ENCODE data around the gene IFI27L2.

Gene IFI27L2

DNA sequence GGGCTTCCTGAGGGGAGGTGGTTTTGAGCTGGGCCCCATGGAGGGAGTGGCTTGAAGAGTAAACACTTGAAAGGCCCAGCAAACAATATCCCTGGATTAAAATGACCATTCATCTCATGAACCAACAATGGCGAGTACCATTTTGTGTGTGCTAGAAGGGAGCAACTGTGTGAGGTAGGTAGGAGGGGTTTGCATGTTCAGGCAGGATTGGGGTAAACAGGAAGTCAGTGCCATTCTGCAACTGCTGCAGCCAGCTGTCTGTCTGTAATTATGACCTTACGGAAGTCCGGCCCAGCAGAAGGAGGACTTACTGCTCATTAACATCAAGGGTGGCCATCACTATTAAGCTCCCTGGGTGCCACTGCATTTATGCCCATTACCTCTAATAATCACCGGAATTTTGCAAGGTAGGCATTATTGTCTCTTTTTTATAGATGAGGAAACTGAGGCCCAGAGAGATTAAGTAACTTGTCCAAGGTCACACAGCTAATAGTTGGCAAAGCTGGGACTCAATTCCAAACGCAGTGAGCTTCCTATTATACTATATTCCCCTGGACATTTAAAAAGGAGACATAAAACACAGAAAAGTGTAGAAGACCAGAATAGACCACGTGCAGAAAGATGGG is 16.6 kb upstream of the IFI27L2 start:
- no peak for DNase-seq

DNA sequence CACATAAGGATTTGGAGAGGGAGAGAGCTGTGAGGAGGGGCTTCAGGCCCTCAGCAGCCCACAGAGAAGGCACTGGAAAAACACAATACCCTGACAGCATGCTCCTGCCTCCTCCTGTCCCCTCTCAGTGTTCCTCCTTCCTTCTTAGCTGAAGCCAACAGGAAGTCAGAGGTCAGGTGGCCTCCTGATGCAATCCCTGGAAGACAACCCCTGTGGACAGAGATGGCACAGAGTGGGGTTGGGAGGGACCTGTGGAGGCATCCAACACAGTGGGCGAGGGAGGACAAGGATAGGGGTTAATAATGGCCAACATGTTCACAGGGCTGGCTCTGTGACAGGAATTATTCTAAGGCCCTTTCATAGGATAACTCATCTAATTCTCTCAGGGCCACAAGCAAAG is 15.4 kb upstream of the IFI27L2 start:
- DNase-seq = no peak

DNA sequence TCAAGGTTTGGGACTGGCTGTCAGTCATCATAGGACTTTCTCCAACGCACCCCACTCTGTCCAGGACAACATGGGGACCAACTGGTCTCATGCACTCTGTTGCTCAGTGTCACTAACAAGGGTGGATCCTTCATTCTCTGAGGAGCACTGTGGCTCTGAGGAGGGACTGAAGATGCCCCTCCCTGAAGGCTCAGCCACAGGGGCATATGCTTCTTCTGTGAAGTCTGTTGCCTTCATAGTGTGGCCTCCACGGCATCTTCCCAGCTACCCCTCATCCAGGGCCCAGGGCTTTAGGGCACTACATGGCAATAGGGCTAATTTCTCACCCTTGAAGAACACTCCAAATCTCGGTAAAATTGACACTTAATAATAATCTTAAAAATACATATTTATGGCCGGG is 14.3 kb upstream of the IFI27L2 start:
- no peak for DNase-seq

DNA sequence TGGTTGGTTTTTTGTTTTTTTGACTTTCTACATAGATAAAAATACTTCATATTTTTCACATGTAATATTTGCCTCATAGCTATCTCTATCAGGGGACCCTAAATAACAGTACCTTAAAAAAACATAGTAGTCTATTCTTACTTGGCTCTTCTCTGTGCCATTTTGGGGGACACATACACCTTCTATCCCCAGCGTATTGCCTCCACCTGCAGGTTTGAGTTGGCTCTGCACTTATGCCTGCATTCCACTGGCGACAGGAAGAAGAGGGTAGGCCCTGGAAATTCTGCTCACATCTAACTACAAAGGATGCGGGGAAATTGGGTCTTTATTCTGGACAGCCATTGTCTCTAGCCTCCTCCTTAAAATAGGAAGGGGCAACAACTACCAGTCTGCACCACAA is 13.8 kb upstream of the IFI27L2 start:
- DNase-seq = no peak

DNA sequence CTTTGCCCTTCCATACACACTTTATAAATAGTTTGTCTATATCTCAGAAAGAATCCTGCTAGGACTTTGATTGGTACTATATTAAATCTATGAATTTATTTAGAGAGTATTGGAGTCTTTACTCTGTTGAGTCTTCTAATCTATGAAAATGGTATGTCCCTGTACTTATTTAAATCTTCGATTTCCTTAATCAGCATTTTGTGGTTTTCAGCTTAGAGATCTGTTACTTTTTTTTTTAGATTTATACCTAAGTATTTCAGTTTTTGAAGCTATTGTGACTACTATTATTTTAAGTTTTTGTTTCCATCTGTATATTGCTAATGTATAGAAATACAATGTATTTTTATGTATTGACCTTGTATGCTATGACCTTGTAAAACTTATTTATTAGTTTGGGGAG is 13.4 kb upstream of the IFI27L2 start:
- DNase-seq = no peak

DNA sequence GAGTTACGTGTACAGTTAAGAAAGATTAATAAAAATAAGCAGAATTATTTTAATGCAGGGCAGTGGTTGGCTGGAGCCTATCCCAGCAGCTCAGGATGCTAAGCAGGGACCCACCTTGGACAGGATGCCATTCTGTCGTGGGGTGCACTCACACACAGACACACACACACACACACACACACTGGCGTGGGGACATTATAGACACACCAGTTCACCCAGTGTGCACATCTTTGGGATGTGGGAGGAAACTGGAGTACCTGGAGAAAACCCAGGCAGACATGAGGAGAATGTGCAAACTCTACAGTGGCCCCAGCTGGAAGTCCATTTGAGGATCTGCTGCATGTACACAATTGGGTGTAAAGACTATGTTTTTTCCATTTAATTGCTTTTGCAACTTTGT is 12.8 kb upstream of the IFI27L2 start:
- DNase-seq = no peak

DNA sequence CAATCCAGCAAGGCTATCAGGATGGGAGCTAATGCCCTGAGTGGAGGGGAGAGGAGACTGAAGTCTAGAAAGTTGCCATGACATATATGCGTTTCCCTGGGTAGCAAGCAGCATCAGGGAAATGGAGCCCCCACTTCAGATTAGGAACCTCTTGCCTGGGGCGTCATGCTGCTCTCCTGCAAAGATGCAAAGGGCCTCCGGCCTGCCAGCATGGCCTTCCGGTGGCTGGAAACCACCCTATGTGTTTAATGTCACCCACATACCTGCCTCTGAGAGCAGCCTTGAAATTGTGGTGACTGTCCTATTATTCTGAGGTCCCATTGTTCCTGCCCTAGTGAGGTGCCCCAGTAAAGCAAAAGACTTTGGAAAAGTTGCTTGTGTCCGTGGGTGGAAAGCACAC is 10.0 kb upstream of the IFI27L2 start:
- DNase-seq = no peak

DNA sequence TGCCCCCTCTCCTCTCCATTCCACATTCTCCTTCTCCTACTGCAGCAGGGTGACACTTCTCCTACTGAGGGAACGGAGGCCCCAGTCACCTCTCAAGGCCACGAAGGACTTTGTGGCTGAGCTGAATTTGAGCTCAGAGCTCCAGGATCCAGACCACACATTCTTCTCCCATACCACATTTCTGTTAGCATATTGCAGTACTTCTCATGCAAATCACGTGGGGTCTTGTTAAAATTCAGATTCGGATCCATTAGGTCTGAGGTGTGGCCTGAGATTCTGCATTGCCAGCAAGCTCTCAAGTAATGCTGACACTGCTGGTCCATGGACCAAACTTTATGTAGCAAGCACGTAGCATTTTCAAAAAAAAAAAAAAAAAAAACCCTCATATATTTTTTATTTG is 9.6 kb upstream of the IFI27L2 start:
- no peak for DNase-seq

DNA sequence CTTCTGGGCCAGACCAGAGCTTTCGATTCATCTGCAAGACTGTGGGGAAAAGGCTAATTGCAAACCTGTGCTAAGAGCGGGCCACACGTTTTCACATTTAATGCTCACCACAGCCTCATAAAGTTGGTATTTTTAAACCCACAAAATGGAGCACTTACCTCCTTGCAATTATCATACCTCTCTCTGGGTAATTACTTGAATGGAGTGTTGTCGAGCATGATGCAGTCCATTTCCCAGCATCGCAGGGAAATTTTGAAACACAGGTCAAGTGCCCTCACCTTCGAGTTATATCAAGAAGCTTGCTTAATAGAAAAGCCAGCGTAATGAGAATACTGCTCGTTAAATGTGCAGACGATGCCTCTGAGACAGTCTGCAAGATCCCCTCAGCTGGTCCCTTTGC is 8.8 kb upstream of the IFI27L2 start:
- no peak for DNase-seq

DNA sequence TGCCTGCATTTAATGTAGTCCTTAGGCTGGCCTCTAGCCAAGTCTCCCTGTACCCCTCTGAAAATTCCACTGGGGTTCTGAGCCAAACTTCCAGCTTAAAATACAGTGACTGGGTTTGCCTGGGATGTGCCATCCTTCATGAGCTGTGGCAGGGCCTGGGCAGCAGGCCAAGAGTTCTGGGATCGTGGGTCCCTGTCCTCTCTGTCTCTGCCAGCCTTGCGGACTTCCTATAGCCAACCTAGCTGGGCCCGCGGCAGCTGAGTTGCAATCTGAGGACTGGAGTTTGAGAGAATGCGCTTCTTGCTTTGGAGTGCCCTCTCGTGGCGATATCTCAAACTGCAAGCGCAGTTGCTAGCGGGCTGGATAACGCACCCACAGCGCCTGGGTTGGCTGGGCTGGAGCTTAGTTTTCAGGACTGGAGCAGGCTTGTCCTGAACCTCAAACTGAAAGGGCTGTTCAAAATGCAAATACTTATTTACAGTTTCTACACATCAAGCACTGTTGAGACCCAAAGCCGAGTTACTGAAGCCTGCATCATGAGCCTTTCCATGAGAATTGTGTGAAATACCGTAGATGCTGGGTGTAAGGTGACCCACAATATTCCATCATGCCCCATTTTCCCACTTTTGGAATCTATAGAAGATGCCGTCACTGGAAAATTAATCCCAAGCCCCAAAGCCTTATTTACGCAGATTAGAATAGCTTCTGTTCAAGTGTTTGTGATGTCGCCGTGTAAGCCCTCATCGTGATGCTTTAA is 7.3 kb upstream of the IFI27L2 start:
- peak; percentile 76 for DNase-seq

DNA sequence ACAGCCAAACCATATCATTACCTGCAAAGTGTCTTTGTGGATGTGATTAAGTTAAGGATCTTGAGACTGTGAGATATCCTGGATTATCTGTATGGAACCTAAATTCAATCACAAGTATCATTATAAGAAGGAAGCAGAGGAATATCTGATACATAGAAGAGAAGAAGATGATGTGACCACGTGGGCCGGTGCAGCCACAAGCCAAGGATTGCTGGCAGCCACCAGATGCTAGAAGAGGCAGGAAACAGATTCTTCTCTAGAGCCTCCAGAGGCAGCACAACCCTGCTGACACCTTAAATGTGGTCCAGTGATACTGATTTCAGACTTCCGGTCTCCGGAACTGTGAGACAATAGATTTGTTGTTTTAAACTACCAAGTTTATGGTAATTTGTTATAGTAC is 6.1 kb upstream of the IFI27L2 start:
- DNase-seq = no peak

DNA sequence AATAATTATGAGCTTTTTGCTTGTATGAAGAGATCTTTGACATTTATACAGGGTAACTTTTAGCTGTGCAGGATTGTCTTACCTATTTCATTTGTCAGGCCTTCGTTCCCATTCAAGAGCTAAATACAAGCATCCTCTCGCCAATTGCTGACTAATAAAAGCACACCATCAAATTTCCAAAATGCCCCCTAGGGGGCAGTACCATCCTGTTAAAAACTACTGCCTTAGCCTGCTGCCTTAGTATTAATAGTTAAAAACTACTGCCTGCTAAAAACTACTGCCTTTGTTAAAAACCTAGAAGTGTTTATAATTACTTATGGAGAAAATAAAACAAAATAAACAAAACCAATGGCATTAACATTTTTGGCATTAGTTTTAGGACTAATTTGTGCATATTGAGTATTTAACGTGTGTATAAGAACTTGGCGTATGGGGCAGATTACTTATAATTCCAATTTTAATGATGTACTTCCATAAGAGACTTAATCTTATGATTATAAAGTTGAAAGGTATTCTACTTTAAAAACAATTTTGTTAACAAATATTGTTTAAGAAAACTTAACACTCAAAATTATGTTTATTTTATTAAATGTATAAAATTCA is 3.0 kb upstream of the IFI27L2 start:
- DNase-seq = peak; percentile 66

DNA sequence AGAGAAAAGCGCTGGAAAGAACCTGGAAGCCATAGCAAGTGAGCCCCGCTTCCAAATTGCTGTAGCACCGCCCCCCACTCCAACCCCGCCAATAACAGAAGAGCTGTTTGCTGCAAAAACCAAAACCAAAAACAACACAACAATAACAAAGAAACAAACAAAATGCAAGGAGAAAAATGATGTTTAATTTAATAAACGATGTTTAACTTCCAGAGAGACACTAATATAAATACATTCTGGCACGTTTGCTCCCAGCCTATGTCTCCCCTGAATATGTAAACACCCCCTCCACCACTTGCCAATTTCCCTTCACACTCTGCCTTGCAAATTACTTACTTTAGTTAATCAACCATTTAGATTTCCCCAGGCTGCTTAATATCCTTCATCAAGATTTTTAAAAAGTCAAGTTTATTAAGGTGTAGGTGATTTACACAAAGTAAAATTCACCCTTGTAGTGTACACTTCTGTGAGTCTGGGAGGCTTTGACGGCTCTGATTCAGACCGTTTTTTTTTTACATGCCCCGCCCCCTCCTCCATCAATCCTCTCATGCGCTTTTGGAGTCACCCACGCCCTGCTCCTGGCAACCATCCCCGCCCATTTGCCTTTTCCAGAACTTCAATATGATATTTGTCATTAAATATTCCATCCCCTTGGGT is 482 bp upstream of the IFI27L2 start:
- peak; percentile 57 for DNase-seq

DNA sequence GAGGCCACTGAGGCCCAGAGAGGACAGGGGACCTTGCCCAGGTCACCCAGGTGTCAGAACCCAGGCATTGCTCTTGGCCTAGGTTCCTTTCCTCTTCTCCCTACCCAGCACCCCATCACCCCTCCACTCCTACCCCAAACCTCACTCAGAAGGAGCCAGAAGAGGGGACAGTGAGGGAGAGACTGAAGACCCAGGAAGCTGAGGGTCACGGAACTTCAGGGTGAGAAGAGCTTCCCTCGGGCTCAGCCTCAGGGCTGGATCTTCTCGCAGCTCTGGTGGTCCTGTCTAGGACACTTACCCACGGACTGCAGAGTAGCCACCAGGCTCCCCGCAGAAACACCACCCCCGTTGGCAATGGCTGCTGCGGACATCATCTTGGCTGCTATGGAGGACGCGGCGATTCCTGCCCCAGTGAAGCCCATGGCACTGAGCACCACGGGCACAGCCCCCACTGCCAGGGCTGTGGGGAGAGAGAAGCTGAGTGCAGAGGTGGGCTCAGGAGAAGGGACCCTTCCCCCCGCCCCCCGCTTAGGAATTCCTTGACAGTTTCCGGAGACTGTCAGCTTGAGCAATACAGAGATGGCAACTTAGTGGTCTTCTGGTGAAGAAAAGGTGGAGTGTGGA is 1.1 kb downstream of the IFI27L2 start:
- no peak for DNase-seq

DNA sequence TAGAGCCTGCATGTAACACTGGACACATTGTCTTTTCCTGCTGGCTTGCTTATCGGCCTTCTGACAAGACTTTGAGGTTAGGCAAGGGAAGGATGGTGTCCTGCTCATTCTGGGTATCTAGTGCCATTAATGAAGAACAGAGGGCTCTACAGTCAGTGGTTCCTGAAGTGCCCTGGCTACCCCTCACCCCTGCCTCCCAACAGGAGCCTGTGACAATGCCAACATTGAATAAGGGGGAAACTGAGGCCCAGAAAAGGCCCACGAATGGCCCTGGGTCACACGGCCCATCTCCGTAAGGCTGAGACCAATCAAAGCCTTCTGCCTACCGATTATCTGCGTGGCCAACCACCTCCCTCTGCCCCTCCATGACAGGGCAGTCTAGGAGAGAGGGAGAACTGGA is 2.1 kb downstream of the IFI27L2 start:
- no peak for DNase-seq

DNA sequence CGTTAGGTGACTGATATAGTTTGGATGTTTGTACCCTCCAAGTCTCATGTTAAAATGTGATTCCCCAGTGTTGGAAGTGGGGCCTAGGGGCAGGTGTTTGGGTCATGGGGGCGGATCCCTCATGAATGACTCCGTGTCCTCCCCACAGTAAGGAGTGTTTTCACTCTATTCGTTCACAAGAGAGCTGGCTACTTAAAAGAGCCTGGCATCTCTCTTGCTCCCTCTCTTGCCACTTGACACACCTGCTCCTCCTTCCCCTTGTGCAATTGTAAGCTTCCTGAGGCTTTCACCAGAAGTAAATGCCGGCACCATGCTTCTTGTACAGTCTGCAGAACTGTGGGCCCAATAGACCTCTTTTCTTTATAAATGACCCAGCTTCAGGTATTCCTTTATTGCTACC is 2.6 kb downstream of the IFI27L2 start:
- no peak for DNase-seq

DNA sequence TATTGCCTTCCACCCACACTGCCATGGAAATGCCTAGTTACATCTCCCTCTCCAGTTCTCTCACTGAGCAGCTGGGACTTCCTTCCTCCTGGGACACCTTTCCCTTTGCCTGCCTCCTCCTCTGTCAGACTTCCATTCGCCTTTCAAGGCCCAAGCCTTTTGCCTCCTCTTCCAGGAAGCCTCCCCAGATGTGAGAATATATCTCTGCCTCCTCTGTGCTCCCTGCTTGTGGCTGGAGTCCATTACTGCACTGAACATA is 3.1 kb downstream of the IFI27L2 start:
- DNase-seq = no peak

DNA sequence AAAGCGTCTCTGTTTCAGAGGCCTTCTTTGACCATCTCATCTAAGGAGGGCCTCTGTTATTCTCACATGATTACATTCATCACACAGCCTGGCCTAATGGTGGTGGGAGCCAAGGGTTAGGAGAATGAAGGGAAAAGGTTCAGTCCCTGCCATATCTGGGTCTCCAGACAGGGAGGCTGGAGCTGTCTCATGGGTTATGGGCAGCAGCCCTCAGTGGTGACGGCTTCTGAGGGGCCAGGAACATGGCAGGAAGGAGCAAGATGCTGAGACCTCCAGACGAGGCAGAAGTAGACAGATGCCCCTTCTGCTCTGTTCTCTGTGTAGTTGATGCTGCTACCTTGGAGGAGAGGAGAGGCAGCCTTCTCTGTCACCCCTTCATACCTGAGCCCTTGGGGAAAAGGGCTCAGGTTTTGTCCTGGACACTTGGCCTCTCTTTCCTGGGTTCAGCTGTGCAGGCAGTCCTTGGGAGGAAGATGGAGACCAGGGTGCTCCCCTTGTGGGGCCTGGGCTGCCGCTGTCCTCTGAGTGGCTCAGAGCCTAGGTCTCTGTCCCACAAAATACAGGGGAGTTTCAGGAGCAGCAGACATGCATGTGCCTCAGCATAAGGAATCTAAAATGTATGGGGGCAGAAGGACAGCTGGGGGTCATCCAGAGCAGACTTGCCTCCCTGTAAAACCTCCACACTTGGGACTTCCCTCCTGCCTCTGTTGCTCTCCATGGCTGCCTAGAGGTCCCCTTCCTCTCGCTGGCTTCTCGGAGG is 3.6 kb downstream of the IFI27L2 start:
- DNase-seq = no peak

DNA sequence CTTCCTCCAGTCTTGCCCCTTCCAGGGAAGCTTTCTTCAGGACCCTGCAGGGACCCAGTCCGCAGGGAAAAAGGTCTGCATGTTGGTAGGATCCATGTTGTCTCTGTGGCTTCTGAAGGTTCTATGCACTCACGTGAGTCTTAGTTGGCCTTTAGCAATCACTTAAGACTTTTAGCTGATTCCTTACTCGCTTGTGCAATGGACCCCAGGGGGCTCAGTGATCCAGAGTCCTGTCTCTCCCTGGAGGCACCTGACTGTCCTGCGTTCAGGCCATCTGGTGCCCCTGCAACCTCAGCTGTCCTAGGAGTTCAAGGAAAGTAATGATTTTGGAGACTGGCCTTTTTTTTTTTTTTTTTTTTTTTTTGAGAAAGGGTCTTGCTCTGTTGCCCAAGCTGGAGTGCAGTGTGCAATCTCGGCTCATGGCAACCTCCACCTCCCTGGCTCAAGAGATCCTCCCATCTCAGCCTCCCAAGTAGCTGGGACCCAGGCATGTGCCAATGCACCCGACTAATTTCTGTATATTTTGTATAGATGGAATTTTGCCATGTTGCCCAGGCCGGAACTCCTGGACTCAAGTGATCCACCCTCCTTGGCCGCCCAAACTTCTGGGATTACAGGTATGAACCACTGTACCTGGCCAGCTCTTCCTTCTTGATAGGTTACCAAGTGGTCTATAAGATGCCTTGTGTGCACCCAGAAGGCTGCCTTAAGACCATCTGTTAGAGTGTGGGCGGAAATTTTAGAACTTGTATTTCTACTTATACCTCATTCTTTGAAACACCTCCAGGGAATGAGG is 4.6 kb downstream of the IFI27L2 start:
- no peak for DNase-seq

DNA sequence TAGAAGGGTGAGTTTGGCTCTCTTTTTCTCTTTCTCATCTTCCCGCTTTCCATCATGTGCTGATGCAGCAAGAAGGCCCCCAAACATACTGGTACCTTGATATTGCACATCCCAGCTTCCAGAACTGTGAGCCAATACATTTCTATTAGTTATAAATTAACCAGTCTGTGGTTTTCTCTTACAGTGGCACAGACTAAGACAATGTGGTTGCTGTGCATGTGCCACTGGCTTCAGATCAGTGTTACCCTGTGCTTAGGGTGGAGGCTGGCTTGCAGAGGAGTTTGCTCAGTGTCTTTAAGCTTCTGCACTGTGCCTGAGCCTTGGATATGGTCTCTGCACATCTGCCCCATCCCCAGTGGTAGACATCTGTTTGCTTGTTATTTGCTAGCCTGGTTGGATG is 5.5 kb downstream of the IFI27L2 start:
- no peak for DNase-seq

DNA sequence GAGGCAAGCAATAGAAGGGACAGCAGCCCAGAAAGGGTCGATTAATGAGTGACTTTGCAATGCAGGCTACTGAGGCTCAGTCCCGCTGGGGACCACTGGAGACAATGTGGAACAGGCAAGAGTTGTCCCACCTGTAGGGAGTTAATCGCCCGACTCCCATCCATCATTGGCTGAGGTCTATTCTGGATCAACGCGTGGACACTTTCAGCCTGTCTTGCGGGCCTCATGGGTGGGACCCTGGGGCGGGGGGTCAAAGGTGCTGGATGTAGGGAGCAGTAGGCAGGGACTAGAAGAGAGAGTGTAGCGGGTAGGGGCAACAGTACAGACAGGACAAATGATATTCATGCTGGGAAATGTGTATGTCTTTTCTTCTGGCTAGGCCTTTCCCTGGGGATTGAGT is 6.1 kb downstream of the IFI27L2 start:
- DNase-seq = no peak

DNA sequence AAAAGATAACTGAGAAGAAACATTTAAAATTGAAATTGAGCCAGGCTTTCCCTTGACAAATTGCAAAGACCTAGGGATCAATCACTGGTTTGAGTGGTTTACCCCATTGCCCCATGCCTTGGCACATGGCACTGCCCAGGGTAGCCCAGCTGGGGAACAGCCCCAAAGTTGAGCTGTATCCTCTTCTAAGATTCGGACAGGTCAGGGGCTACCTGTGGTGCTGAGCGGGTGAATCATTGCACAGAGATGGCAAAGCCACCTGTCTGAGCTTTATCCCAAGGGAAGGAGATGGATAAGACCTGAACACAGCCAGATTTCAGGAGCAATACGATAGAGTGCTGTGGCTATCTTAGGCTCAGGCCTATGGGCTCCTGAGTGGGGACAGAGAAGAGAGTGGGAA is 7.0 kb downstream of the IFI27L2 start:
- no peak for DNase-seq
